ENCODE measurements around the gene DPY19L1. TPM values are rescaled to one million over a fixed set of nuclear protein-coding genes. Genes with fewer than 3 reads are reported as not detected.
"Not testable (repeated sequence)": the region's sequence is repeated elsewhere in the genome, so short reads cannot be mapped to it uniquely, and the experiment has no call there.

Gene DPY19L1
- total and polyA plus RNA-seq, 8 donors: 2.0 to 28.7 (median 5.0) TPM

GRCh38 chr7:34928052-34928451 lies 109.2 kb downstream of the DPY19L1 start:
- WGBS, 5 donors: 51 to 62% (median 54%) methylated on average over 5 of the region's 5 CpGs
- TF ChIP-seq EP300 (IDR thresholded peaks at IDR 0.05) (no peak), CTCF (IDR thresholded peaks at IDR 0.05) (peak in 2 of 7 experiments; percentile 4 to 17), POLR2A (IDR thresholded peaks at IDR 0.05) (no peak), POLR2AphosphoS5 (IDR thresholded peaks at IDR 0.05) (no peak)

GRCh38 chr7:34920470-34920869 lies 116.8 kb downstream of the DPY19L1 start:
- intact Hi-C loops (cut with DNase I; ENCODE audit: low total_unique reads); H3K4me3 ChIP-seq; H3K36me3 ChIP-seq; H3K27me3 ChIP-seq; H3K4me1 ChIP-seq; DNase-seq; H3K27ac ChIP-seq: not testable (repeated sequence)
- H3K9me3 ChIP-seq: peaks cover 0 to 23% (median 15%) of the 10 kb centered on the region in 4 donors
- 81 to 90% (median 86%) methylated on average over 3 to 4 of the region's 4 CpGs for WGBS, 5 donors

More at GRCh38 chr7:34928052-34928451, 109.2 kb downstream of the DPY19L1 start:
- Histone ChIP-seq H3K36me3 (peaks cover 3 to 27% (median 14%) of the 10 kb centered on the region in 4 donors), H3K4me3 (no peak overlapping the region), H3K9me3 (peaks cover 0 to 11% (median 6%) of the 10 kb centered on the region in 4 donors), H3K27me3 (no peaks in the 10 kb centered on the region), H3K27ac (no peak overlapping the region), H3K4me1 (no peaks in the 10 kb centered on the region)
- DNase-seq: peak; percentile 39 to 59
- intact Hi-C loops (cut with DNase I; ENCODE audit: low total_unique reads): no loop called here

- peaks cover 0 to 22% (median 15%) of the 10 kb centered on the region in 4 donors for H3K9me3 ChIP-seq
- 47 to 64% (median 52%) methylated on average over 2 of the region's 2 CpGs for WGBS, 5 donors
- H3K4me1 ChIP-seq; DNase-seq; H3K36me3 ChIP-seq; H3K27ac ChIP-seq; intact Hi-C loops (cut with DNase I; ENCODE audit: low total_unique reads); H3K27me3 ChIP-seq; H3K4me3 ChIP-seq: not testable (repeated sequence)
Observed at GRCh38 chr7:34919038-34919437, 118.2 kb downstream of the DPY19L1 start.

- H3K27ac ChIP-seq; H3K4me1 ChIP-seq; H3K4me3 ChIP-seq; DNase-seq; H3K36me3 ChIP-seq; H3K27me3 ChIP-seq; intact Hi-C loops (cut with DNase I; ENCODE audit: low total_unique reads): not testable (repeated sequence)
- WGBS, 5 donors: 31 to 45% (median 39%) methylated on average over 3 to 6 of the region's 6 CpGs
- peaks cover 0 to 16% (median 10%) of the 10 kb centered on the region in 4 donors for H3K9me3 ChIP-seq
Observed at GRCh38 chr7:34918198-34918861, 119.0 kb downstream of the DPY19L1 start.

GRCh38 chr7:34917515-34917914 lies 119.8 kb downstream of the DPY19L1 start:
- H3K9me3 ChIP-seq: peaks cover 0 to 16% (median 10%) of the 10 kb centered on the region in 4 donors
- H3K27me3 ChIP-seq; H3K4me3 ChIP-seq; H3K36me3 ChIP-seq; H3K4me1 ChIP-seq; H3K27ac ChIP-seq; DNase-seq; intact Hi-C loops (cut with DNase I; ENCODE audit: low total_unique reads): not testable (repeated sequence)
- WGBS, 5 donors: 73 to 85% (median 77%) methylated on average over 4 of the region's 4 CpGs

- no peaks in the 10 kb centered on the region for H3K4me1 ChIP-seq
- no peaks in the 10 kb centered on the region for H3K27me3 ChIP-seq
- no peak for TF ChIP-seq CTCF (IDR thresholded peaks at IDR 0.05)
- no peak for TF ChIP-seq POLR2AphosphoS5 (IDR thresholded peaks at IDR 0.05)
- no peak for TF ChIP-seq EP300 (IDR thresholded peaks at IDR 0.05)
- no peak for TF ChIP-seq POLR2A (IDR thresholded peaks at IDR 0.05)
- H3K4me3 ChIP-seq: no peak overlapping the region
- H3K27ac ChIP-seq: no peak overlapping the region
- DNase-seq: no peak
- 88 to 98% (median 94%) methylated on average over 2 of the region's 2 CpGs for WGBS, 5 donors
- no peaks in the 10 kb centered on the region for H3K36me3 ChIP-seq
- intact Hi-C loops (cut with DNase I; ENCODE audit: low total_unique reads): no loop called here
- H3K9me3 ChIP-seq: peaks cover 0 to 16% (median 10%) of the 10 kb centered on the region in 4 donors
Observed at GRCh38 chr7:34916267-34916666, 121.0 kb downstream of the DPY19L1 start.
